ENCODE measurements around the gene VSIG4.

GRCh38 chrX:66045894-66046293 lies 6.0 kb upstream of the VSIG4 start:
- TF ChIP-seq CTCF (IDR thresholded peaks at IDR 0.05) (no peak), SIN3A (IDR thresholded peaks at IDR 0.05; ENCODE audit: borderline replicate concordance, insufficient read depth, low read depth, low read length) (no peak), TCF7L2 (IDR thresholded peaks at IDR 0.05; ENCODE audit: low read depth, low read length) (no peak), POLR2AphosphoS5 (IDR thresholded peaks at IDR 0.05; ENCODE audit: low read depth, low read length) (no peak)
- TF ChIP-seq, protein P1, sequence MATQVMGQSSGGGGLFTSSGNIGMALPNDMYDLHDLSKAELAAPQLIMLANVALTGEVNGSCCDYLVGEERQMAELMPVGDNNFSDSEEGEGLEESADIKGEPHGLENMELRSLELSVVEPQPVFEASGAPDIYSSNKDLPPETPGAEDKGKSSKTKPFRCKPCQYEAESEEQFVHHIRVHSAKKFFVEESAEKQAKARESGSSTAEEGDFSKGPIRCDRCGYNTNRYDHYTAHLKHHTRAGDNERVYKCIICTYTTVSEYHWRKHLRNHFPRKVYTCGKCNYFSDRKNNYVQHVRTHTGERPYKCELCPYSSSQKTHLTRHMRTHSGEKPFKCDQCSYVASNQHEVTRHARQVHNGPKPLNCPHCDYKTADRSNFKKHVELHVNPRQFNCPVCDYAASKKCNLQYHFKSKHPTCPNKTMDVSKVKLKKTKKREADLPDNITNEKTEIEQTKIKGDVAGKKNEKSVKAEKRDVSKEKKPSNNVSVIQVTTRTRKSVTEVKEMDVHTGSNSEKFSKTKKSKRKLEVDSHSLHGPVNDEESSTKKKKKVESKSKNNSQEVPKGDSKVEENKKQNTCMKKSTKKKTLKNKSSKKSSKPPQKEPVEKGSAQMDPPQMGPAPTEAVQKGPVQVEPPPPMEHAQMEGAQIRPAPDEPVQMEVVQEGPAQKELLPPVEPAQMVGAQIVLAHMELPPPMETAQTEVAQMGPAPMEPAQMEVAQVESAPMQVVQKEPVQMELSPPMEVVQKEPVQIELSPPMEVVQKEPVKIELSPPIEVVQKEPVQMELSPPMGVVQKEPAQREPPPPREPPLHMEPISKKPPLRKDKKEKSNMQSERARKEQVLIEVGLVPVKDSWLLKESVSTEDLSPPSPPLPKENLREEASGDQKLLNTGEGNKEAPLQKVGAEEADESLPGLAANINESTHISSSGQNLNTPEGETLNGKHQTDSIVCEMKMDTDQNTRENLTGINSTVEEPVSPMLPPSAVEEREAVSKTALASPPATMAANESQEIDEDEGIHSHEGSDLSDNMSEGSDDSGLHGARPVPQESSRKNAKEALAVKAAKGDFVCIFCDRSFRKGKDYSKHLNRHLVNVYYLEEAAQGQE (IDR thresholded peaks at IDR 0.05; ENCODE audit: insufficient read depth in 1 of 2, low read depth in 2 of 2, low read length in 1 of 2) = no peak

All from Panc1 (cell line).